ENCODE results near the gene NKX1-2.

NKX1-2 gene

GRCh38 chr10:124423813-124424212, 26.0 kb downstream of the NKX1-2 start:
- in situ Hi-C loops (cut with MboI; ENCODE audit: low pct_unique_long_range_greater_than_20kb, low sequenced_read_pairs): no loop called here
- no peak for DNase-seq

- in situ Hi-C loops (cut with MboI; ENCODE audit: low pct_unique_long_range_greater_than_20kb, low sequenced_read_pairs): no loop called here
- no peak for DNase-seq
Observed at GRCh38 chr10:124422742-124423141, 27.1 kb downstream of the NKX1-2 start.

DNA sequence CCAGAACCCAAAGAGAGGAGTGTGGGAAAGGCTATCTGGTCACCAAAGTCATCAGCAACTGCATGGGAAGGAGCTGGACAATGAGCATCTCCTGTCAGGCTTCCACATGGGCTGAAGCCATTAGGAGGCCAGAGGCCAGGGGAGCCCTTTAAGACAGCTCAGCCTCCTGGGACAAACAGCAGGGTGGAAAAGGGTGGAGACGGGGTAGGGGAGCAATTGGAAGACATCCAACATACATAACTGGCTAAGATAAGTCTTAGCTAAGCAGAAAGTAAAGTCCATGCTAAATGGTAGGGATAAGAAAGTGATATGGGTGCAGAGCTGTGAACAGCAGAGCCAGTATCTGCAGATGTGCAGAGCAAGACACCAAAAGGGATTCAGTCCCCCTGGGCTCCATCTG, 29.6 kb downstream of the NKX1-2 start:
- in situ Hi-C loops (cut with MboI; ENCODE audit: low pct_unique_long_range_greater_than_20kb, low sequenced_read_pairs): no loop called here
- no peak for DNase-seq

GRCh38 chr10:124419635-124420034, 30.2 kb downstream of the NKX1-2 start:
- no peak for DNase-seq
- in situ Hi-C loops (cut with MboI; ENCODE audit: low pct_unique_long_range_greater_than_20kb, low sequenced_read_pairs): no loop called here

GRCh38 chr10:124418726-124419501, 30.9 kb downstream of the NKX1-2 start, which contains the start of gene OAT:
Gene OAT (minus strand): TSS chr10:124418923. CDS start chr10:124412171, 6,752 bp downstream.
- DNase-seq: peak; percentile 96
- in situ Hi-C loops (cut with MboI; ENCODE audit: low pct_unique_long_range_greater_than_20kb, low sequenced_read_pairs): no loop called here

DNA sequence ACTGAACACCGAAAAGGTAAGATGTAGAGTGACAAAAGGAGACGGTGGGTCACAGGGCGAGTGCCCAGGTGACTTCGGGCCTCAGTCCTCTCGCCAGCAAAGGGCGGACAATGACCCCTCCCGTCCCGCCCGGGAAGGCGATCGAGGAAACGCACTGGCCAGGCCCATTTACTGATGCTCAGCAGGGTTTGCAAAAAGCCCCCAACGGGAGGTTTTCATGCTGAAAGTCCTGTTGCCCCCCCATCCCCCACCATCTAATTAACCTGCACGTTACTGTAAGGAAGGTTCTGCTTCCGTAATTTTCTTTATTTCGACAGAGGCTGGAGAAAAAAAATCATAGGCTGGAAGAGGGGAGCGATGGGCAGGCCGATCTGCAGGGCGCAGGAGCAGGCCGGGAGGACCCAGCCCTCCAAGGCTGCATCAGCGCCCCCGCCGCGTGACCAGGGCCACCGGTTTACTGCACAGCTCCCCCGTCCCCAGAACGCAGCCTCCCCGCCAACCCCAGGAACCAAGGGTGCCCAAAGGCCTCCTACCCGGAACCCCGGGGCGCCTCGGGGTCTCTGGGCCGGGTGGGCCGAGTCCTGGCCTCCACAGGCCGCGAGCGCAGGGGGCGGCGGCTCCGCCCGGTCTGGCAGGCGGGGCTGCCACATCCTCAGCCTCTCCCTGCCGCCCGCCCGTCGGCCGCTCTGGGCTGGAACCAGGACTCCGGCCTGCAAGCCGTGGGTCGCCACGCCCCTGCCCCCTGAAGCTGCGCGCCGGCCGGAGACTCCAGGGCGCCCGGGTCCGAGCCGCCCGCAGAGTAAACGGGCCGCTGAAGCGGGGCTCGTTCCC, 31.7 kb downstream of the NKX1-2 start:
- peak; percentile 69 for DNase-seq
- in situ Hi-C loops (cut with MboI; ENCODE audit: low pct_unique_long_range_greater_than_20kb, low sequenced_read_pairs): no loop called here

- no peak for DNase-seq
- in situ Hi-C loops (cut with MboI; ENCODE audit: low pct_unique_long_range_greater_than_20kb, low sequenced_read_pairs): no loop called here
Observed at GRCh38 chr10:124416733-124417132, 33.1 kb downstream of the NKX1-2 start.

DNA sequence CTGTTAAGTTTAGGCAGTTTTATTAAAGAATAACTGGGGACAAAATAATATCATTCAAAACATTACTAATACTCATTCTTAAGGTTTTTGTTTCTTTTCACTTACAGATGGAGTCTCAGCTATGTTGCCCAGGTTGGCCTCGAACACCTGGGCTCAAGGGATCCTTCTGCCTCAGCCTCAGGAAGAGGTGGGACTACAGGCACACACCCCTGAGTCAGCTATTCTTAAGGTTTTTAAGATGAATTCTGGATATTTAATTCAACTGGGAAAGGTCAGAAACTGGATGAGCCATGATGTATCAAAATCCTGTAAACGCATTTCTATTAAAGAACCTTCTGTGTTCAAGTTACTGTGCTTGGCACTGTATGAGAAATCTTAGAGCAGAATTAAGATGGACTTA, 34.6 kb downstream of the NKX1-2 start:
- DNase-seq: no peak
- in situ Hi-C loops (cut with MboI; ENCODE audit: low pct_unique_long_range_greater_than_20kb, low sequenced_read_pairs): no loop called here

- no peak for DNase-seq
- in situ Hi-C loops (cut with MboI; ENCODE audit: low pct_unique_long_range_greater_than_20kb, low sequenced_read_pairs): no loop called here
Observed at GRCh38 chr10:124414076-124414475, 35.8 kb downstream of the NKX1-2 start.

GRCh38 chr10:124409696-124410095, 40.1 kb downstream of the NKX1-2 start:
- in situ Hi-C loops (cut with MboI; ENCODE audit: low pct_unique_long_range_greater_than_20kb, low sequenced_read_pairs): no loop called here

DNA sequence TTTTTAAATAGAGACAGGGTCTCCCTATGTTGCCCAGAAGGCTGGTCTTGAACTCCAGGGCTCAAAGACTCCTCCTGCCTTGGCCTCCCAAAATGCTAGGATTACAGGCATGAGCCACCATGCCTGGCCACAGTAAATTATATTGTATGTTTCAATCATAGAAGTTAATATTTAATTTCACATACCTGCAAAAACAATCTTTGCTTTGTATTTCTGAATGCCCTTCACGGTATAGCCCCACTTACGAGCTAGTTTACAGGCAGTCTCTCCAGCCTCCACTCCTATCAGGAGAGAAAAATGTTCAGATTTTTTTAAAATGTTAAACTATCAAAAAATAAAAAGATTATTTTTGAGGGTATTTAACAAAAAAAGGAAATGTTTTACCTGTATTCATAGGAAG, 41.5 kb downstream of the NKX1-2 start:
- in situ Hi-C loops (cut with MboI; ENCODE audit: low pct_unique_long_range_greater_than_20kb, low sequenced_read_pairs): no loop called here
- DNase-seq: no peak

More at GRCh38 chr10:124409696-124410095, 40.1 kb downstream of the NKX1-2 start:
- DNase-seq: no peak

DNA sequence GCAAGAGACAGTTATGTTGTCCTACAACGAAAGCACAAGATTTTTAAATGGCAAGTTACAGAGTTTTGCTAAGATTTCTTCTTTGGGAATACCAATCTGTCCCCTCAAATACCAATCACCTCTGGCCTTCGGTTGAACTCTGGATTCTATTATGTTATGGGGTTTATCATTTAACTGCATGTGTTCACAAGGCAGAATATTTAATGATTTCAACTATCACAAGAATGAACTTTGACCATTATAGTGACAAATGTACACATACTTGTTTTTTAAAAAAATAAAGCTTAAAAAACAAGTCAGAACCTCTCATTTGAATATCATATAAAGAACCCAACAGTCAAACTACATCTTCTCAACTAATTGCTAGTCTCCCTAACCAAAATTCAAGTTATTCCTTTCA, 42.4 kb downstream of the NKX1-2 start:
- in situ Hi-C loops (cut with MboI; ENCODE audit: low pct_unique_long_range_greater_than_20kb, low sequenced_read_pairs): no loop called here
- DNase-seq: no peak

DNA sequence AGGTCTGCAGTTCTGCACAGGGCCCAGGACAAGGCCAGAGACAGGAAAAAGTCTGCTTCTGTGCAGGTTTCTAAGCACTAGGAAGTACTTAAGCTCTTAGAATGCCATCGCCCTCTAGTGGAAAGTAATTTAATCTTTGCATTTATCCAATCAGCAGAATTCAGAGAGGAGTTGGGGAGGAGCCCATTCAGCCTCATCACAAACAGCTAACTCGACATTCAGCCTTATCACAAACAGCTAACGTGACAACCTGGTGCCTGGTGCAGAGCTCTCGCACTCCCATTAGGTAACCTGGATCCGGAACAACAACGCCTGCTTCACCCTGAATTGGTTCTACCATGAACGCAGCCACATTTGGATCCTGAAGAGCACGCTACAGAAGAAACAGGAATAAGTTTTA, 46.3 kb downstream of the NKX1-2 start:
- peak; percentile 85 for DNase-seq

DNA sequence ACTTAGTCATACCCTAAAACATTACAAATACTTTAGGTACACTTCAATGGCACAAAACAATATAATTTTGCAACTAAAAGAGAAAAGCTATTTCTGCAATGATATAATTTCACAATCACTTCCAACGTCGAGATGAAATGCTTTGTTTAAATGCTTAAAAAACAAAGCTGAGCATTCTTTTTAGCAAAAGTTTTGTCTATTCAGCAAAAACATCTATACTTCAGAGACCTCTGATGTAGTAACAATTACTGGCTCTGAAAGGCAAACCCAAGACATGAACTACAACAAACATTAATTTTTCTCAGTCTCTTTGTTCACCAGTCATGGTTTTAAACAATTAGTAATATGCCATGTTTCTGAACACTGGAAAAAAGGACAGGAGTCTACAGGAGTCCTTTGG, 47.6 kb downstream of the NKX1-2 start:
- in situ Hi-C loops (cut with MboI; ENCODE audit: low pct_unique_long_range_greater_than_20kb, low sequenced_read_pairs): no loop called here
- no peak for DNase-seq

More for the DNA sequence above, 46.3 kb downstream of the NKX1-2 start:
- in situ Hi-C loops (cut with MboI; ENCODE audit: low pct_unique_long_range_greater_than_20kb, low sequenced_read_pairs): no loop called here

DNA sequence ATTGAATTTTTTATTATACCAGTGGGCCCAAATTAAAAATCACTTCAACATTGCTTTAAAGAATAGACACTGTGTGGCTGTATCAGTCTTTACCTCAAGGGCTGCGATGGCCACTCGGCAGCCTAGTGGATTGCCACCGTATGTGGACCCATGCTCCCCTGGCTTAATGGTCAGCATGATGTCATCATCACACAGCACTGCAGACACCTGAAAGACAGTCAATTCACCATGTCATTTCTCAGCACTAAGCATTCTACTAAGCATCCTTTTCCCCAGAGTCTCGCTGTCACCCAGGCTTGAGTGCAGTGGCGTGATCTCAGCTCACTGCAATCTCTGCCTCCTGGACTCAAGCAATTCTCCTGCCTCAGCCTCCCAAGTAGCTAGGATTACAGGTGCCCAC, 48.2 kb downstream of the NKX1-2 start:
- DNase-seq: no peak
- in situ Hi-C loops (cut with MboI; ENCODE audit: low pct_unique_long_range_greater_than_20kb, low sequenced_read_pairs): no loop called here
